Measurements from ENCODE around the gene TMCO6.
"Not testable (repeated sequence)": the region's sequence is repeated elsewhere in the genome, so short reads cannot be mapped to it uniquely, and the experiment has no call there.

The TMCO6 gene

GRCh38 chr5:140639148-140639981, at the start of gene TMCO6:
TSS of gene TMCO6 (plus strand) at chr5:140639451. CDS start at chr5:140639528, 77 bp downstream.
- peak; percentile 95 for DNase-seq (ENCODE audit: low spot score)

DNA sequence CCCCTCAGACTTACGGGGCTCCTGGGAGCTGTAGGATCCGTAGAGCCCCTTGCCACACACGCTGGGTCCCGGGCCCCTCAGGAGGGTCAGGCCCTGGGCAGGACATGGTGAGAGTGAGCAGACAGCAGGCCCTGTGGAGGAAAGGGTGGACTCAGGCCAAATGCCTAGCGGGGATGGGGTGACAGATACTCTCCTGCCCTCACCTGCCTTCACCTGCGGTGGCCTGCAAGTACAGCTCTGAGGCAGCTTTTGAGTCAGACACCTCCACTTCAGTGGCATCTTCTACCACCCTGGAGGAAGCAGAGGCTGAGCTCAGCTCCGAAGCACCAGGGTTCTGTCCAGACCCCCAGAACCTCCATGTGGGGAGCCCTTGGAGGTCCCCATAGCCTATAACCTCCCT, 48.4 kb upstream of the TMCO6 start:
- no peak for DNase-seq (ENCODE audit: low spot score)

DNA sequence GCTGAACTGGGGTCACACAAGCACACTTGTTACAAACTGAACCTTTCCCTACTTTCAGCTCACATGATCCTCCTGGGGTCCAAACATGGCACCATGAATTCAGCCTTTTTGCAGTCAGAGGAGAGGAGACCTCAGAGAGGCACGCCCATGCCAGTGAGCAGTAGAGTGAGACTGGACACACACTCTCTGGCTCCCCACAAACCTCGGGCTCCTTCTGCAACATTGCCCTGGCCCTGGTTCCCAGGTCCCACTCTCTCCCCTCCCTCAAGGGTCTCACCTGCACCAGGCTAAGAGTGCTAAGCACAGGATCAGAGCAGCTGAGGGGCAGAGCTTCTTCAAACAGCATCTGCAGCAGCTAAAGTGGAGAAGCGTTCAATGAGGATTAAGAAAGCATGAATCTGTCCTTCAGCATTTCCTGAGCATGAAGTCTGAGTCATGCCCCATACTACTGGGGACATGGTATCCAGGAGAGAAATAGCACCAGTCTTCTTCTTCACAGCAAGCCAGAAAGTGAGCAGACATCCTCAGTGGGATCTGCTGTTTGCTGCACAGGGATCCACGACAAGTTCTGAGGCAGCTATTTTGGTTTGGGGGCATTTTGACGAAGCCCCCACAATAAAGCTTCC, 47.4 kb upstream of the TMCO6 start:
- no peak for DNase-seq (ENCODE audit: low spot score)

DNA sequence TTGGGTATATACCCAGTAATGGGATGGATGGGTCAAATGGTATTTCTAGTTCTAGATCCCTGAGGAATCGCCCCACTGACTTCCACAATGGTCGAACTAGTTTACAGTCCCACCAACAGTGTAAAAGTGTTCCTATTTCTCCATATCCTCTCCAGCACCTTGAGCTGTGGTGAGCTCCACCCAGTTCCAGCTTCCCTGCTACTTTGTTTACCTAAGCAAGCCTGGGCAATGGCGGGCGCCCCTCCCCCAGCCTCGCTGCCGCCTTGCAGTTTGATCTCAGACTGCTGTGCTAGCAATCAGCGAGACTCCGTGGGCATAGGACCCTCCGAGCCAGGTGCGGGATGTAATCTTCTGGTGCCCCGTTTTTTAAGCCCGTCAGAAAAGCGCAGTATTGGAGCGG, 46.2 kb upstream of the TMCO6 start:
- not testable (repeated sequence) for DNase-seq (ENCODE audit: low spot score)

GRCh38 chr5:140594169-140594568, 45.1 kb upstream of the TMCO6 start:
- no peak for DNase-seq (ENCODE audit: low spot score)

DNA sequence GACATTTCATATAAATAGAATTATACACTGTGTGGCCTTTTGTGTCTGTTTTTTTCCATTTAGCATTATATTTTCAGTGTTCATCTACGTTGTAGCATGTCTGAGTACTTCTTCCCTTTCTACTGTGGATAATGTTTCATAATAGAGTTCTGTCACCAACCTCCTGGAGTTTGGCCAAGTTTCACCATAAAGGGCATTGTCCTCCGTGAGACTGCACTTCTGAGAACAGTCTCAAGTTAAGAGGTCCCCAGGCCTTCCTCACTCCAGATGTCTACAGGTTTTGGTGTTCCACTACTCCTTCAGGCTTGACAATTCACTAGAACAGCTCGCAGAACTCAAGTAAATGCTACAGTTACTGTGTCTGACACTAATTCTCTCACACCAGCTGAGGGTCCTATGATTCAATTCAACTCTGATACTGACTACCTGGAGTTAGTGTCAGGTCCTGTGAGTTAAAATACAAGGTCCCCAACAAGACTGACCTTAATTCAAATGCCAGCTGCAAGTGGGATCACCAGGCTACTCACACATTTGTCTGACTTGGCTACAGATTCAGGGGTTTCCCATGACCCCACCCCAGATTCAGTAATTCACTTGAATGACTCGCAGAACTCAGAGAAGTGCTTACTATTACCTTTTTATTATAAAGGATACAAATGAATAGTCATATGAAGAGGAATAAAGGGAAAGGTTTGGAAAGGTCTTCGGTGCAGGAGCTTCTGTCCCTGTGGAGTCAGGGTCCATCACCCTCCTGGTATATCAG, 43.5 kb upstream of the TMCO6 start:
- no peak for DNase-seq (ENCODE audit: low spot score)

DNA sequence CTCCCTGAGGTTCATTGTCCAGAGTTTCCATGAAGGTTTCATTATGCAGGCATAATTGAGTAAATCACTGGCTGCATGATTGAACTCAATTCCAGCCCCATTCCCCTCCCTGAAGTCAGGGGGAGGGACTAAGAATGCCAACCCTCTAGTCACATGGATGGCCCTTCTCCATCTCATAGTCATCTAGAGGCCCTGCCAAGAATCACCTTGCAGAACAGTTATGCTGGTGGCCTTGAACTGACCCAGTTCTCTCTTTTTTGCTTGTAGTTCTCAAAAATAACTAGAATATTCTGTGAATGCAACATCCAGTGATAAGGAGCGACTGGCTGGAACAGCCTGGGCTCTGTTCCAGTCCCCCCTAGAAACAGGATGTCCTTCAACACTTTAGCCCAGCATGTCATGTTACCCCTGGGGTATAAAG, 42.9 kb upstream of the TMCO6 start:
- DNase-seq (ENCODE audit: low spot score) = no peak

GRCh38 chr5:140598836-140599235, 40.4 kb upstream of the TMCO6 start:
- no peak for DNase-seq (ENCODE audit: low spot score)

- DNase-seq (ENCODE audit: low spot score) = no peak
Observed at GRCh38 chr5:140600096-140600495, 39.2 kb upstream of the TMCO6 start.

GRCh38 chr5:140602147-140602546, 37.1 kb upstream of the TMCO6 start:
- DNase-seq (ENCODE audit: low spot score) = no peak

- DNase-seq (ENCODE audit: low spot score) = not testable (repeated sequence)
Observed at GRCh38 chr5:140603446-140603698, 35.9 kb upstream of the TMCO6 start.

GRCh38 chr5:140603734-140604133, 35.5 kb upstream of the TMCO6 start:
- DNase-seq (ENCODE audit: low spot score) = no peak

DNA sequence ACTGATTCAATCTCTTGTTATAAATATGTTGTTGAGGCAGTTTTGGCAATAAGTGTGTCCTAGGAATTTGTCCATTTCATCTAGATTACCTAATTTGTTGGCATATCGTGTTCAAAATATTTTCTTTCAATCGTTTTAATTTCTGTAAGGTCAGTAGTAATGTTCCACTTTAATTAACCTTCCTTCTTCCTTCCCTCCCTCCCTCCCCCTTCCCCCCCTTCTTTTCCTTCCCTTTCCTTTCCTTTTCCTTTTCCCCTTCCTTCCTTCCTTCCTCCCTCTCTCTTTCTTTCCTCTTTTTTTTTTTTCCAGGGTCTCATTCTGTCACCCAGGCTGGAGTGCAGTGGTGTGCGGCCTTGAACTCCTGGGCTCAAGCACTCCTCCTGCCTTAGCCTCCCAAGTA, 33.4 kb upstream of the TMCO6 start:
- DNase-seq (ENCODE audit: low spot score) = no peak

DNA sequence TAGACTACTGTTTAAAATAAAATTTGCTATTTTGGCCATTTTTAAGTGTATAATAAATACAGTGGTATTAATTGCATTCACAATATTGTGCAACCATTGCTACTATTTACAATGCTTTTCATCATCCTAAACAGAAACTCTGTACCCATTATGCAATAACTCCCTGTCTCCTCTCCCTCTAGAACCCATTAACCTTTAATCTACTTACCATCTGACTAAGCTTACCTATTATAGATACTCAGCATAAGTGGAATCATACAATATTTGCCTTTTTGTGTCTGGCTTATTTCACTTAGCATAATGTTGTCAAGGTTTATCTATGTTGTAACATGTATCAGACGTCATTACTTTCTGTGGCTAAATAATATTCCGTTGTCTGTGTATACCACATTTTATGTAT, 32.2 kb upstream of the TMCO6 start:
- no peak for DNase-seq (ENCODE audit: low spot score)

DNA sequence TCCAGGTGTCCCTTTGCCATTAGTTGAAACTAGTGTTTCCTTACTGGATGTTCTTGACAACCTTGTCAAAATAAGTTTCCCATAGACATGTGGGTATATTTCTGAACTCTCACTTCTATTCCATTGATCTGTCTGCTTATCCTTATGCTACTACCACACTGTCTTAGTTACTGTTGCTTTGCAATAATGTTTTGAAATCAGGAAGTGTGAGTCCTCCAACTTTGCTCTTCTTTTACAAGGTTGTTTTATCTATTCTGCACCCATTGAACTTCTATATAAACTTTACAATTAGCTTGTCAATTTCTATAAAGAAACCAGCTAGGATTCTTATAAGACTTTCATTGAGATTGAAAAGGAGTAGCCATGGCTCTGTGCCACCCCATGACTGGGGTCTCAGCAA, 30.5 kb upstream of the TMCO6 start:
- no peak for DNase-seq (ENCODE audit: low spot score)

DNA sequence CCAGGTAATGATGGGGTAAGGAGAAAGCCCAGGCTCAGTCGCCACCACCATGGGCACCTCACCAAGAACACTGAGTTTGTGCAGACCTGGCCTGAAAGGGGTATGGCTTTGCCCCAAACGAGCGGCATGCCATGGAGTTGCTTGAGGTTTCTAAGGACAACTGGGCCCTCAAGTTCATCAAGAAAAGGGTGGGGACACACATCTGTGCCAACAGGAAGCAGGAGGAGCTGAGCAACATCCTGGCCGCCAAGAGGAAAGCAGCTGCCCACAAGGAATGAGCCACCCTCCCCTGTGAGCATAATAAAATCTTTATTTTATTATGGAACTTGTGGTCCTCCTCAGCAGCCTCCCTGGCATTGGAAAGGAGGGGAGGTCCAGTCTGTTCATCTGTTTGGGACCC, 30.1 kb upstream of the TMCO6 start:
- DNase-seq (ENCODE audit: low spot score) = no peak

DNA sequence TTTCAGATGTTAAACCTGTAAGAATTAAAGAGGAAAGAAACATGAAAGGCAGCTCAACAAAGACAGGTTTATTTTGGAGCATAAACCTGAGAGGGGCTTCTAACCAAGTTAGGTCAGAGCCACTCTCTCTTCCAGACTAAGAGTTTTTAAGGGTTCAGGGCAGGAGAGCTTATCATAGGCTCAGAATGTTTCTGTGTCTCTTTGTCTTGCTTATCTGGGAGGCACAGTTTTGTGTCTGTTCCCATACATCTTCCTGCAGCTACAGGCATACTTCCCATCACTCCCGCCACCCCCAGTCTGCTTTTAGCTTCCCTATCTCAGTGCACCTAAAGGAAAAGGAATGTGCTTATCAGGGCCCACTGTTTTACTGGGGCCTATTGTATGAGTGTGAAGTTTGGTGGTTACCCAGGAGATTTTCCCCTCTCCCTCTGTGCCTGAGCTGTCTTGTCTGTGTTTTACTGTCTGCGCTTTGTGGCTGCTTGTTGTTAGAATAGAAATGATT, 28.2 kb upstream of the TMCO6 start:
- DNase-seq (ENCODE audit: low spot score) = no peak

GRCh38 chr5:140622301-140622700, 16.9 kb upstream of the TMCO6 start:
- no peak for DNase-seq (ENCODE audit: low spot score)

DNA sequence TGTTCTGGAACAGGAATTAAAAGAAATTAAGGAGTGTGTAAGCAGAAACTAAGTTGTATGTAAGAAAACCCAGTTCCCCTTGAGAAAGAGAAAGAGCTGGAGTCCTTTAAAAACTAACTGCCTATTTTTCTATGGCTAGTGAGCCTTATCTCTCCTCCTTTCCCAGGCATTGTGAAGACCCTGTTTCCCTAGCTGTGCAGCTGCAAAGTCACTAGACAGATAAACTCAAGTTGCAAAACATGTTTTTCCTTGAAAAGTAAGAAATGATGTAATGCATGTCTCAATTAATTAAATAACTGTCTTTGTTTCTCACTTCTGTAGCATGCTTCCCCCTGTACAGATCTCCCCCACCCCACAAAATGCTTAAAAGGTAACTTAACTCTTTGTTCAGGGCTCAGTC, 16.2 kb upstream of the TMCO6 start:
- not testable (repeated sequence) for DNase-seq (ENCODE audit: low spot score)

GRCh38 chr5:140624886-140625285, 14.4 kb upstream of the TMCO6 start:
- not testable (repeated sequence) for DNase-seq (ENCODE audit: low spot score)

DNA sequence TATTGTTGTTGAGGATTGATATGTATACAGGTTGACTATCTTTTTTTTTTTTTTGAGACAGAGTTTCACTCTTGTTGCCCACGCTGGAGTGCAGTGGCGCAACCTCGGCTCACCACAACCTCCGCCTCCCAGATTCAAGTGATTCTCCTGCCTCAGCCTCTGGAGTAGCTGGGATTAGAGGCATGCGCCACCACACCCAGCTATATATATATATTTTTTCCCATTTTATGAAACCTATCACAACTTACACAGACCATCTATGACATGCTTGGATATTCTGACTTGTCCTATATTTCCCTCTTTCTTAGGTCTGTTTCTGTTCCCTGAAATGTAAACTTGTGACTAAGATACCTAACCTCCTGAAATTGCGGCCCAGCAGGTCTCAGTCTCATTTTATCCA, 11.3 kb upstream of the TMCO6 start:
- no peak for DNase-seq (ENCODE audit: low spot score)

- DNase-seq (ENCODE audit: low spot score) = no peak
Observed at GRCh38 chr5:140628711-140629110, 10.5 kb upstream of the TMCO6 start.
